ENCODE measurements around the gene CERS6. TPM values are rescaled to one million over a fixed set of nuclear protein-coding genes. Genes with fewer than 3 reads are reported as not detected.

CERS6 gene
- polyA plus RNA-seq, 3 donors: 5.3 to 13.2 (median 8.3) TPM

DNA sequence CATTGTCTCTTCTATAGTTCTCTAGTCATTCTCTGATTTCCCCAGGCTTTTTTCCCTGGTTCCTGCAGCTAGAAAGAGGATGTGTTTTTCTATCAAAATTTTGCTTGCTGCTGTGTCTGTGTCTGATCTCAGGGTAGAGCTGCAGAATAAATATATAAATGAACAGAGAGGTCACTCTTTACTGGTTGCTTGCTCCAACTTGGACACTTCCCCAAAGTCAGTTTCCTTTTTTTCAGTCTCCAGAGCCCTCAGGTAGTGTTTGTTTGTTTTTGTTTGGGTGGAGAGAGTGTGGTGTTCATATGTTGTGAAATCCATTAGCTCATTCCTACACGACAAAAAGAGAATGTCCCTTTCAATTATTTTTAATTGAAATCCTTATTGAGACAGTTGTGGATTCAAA lies 85.8 kb downstream of the CERS6 start:
- no peak overlapping the region for H3K27ac ChIP-seq (ENCODE audit: low read depth, low read length)
- 28 to 46% (median 30%) methylated on average over 1 of the region's 1 CpG for WGBS, 3 donors

DNA sequence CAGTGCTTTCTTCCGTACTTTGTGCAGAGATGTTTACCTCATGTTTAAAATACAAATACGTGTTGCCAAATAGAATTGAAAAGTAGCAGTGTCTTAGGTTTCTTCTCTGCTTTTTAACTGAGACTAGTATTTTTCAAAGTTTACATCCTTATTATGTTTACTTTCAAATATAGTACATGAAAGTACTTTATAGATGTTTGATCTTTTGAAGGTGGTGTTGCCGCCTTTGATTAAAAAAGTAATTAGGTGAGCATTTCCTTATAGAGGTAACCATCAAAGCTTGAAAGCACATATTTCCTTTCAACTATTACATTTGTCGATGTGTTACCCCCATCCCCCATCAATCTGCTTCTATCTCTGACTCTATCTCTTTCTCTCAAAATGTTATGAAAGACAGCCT lies 87.0 kb downstream of the CERS6 start:
- 68 to 91% (median 84%) methylated on average over 4 of the region's 4 CpGs for WGBS, 3 donors

DNA sequence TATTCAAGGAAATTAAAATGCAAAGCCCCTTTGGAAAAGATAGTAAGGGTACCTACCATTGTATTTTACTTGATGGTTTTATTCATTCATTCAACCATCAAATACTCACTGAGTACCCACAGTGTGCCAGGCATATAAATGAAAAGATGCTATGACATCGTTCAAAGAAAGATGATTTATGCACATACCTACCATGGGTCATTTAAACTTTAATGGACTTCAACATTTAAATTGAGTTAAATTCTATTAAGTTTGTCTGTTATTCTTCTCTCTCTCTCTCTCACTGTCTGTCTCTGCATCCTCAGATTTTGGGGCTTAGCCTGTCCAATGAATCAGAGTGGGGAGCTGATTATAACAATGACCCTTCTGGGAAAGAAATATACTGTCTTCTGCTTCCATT lies 87.9 kb downstream of the CERS6 start:
- WGBS, 3 donors: 94 to 100% (median 94%) methylated on average over 1 of the region's 1 CpG
- no peak overlapping the region for H3K27ac ChIP-seq (ENCODE audit: low read depth, low read length)

More for the DNA sequence above, 87.0 kb downstream of the CERS6 start:
- H3K27ac ChIP-seq (ENCODE audit: low read depth, low read length): no peak overlapping the region

DNA sequence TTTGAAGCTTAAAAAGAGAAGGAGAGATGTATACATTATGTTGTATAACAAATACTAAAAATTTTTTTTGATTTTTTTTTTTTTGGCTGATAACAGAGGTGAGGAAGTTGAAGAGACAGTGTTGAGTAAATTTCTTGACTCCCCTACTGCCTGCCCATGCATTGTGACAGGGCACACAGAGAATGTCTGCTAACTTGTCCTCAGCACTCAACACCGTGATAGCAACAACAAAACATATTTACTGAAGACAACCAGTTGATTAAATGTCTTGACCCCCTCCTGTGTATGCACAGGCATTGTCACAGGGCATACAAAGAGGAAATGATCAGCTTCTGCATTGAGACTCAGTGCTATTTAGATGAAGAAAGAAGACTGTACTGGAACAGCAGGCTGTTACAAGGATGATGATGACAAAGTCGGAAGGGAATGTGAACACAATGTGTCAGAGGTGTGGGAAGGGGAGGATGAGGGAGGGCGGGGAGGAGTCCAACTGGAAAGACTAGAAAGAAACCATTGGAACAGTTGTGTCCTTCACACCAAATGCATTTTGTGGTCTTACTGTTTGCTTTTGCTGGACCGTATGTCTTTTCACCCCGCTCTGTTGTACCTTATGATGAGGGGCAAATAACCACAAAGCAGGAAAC lies 89.5 kb downstream of the CERS6 start:
- no peak overlapping the region for H3K27ac ChIP-seq (ENCODE audit: low read depth, low read length)
- WGBS, 3 donors: 61 to 78% (median 63%) methylated on average over 5 of the region's 5 CpGs

DNA sequence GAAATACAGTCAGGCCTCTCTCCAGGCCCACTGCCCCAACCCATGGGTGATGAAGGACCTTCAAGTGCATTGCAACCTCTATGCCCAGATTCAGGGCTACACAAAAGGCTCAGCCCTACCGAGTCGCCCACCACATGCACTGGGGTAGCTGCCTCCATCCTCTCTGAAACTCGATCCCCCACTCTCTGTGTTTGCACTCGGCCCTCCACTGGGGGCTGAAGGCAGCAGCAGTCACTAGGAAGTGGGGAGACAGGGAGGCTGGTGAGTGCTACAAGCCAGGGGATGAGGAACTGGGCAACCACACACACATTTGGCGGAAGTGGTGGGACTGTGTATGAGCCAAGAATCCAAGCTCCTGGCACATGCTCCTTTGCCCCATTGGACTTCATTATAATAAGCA lies 94.6 kb downstream of the CERS6 start:
- 54 to 87% (median 74%) methylated on average over 5 of the region's 5 CpGs for WGBS, 3 donors
- H3K27ac ChIP-seq (ENCODE audit: low read depth, low read length): no peak overlapping the region

DNA sequence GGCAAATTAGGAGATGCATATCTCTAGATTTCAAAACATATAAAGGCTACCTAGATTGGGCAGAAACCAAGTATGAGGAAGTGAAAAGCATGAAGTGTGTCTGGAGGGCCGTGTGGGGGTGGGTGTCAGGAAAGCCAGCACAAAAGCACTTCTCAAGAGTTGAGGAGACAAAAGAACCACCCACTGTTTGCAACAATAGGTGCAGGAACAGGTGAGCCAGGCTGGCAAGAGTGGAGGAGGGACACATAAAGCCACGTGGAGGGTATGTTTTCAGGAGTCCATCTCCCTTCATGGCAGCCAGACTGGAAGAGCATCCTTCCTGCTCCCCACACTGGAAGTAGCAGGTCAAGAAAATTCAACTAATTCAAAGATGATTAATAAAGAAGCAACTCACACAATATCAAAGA lies 96.4 kb downstream of the CERS6 start:
- no peak overlapping the region for H3K27ac ChIP-seq (ENCODE audit: low read depth, low read length)
- WGBS, 3 donors: 58 to 72% (median 66%) methylated on average over 2 of the region's 2 CpGs

DNA sequence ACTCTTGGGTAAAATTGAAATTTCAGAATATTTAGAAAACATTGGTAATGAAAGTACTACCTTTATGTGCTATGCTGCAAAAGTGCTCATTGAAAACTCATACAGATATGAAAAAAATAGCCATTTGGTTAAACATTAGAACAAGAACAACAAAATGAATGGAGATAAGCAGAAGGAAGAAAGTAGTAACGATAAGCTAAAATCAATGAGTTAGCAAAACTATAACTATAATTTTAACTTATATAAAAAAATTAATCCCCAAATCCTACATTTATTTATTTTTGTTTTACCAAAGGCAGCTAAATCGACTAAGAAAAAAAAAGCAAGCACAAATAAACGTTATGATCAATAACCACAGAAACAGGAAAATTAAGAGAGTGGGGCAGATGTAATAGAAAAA lies 99.2 kb downstream of the CERS6 start:
- 28 to 92% (median 85%) methylated on average over 3 of the region's 3 CpGs for WGBS, 3 donors

DNA sequence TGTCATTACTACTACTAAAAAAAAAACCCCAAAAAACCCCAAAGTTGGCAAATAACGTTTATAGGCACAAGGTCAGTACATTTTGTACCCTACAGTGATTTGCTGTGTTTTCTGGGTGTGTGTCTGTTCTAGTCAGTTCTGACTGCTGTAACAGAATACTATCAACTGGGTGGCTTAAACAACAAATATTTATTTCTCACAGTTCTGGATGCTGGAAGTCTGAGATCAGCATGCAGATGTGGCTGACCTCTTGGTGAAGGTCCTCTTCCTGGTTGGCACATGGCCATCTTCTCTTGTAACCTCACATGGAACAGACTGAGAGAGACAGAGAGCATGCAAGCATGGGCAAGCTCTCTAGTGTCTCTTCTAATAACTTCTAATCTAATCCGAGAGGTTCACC lies 103.1 kb downstream of the CERS6 start:
- WGBS, 3 donors: 63 to 81% (median 81%) methylated on average over 2 of the region's 2 CpGs
- H3K27ac ChIP-seq (ENCODE audit: low read depth, low read length): no peak overlapping the region

More for the DNA sequence above, 99.2 kb downstream of the CERS6 start:
- H3K27ac ChIP-seq (ENCODE audit: low read depth, low read length): no peak overlapping the region

DNA sequence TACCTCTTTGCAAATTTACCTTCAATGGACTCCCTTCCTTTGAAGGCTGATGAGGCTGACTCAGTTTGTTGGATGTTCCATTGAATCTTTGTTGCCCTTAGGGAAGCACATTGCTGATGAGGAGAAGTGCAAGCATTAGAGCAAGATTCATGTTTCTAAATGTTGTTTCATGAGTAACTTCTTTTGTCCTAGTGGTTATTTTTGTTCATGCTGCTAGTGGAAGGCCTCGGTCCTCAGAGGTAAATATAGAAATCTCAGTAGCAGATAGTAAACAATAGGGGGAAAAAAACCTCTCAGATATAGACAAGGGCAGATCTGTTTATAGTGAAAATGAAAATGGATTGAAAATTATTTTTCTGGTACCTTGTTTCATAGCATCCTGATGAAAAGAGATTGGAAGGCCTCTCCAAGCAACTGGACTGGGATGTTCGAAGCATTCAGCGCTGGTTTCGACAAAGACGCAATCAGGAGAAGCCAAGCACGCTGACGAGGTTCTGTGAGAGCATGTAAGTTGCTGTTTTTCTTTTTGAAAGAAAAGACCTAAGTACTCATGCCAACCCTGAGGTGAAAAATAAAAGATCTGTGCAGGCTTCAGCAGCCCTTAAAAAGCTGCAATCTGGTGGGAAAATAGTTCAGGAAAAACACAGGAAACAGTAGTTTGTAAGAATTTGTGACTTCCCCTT lies 104.9 kb downstream of the CERS6 start:
- no peak overlapping the region for H3K27ac ChIP-seq (ENCODE audit: low read depth, low read length)
- 87 to 92% (median 91%) methylated on average over 7 of the region's 7 CpGs for WGBS, 3 donors

DNA sequence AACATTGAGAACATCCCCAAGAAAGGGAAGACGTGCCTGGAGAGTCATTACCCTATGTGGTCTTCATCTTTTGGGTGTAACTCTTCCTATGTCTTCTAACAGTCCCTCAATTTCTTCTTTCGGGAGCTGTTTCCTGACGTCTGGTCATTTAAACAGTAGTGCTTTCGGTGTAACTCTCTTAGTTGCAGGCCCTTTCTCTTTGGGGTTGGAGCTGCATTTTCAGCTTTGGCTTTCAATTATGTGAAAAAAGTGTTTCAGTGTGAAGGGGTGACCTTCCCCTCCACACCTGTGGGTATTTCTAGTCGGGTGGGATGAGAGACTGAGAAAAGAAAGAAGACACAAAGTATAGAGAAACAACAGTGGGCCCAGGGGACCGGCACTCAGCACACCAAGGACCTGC lies 105.9 kb downstream of the CERS6 start:
- H3K27ac ChIP-seq (ENCODE audit: low read depth, low read length): no peak overlapping the region
- 82 to 97% (median 95%) methylated on average over 6 of the region's 6 CpGs for WGBS, 3 donors

DNA sequence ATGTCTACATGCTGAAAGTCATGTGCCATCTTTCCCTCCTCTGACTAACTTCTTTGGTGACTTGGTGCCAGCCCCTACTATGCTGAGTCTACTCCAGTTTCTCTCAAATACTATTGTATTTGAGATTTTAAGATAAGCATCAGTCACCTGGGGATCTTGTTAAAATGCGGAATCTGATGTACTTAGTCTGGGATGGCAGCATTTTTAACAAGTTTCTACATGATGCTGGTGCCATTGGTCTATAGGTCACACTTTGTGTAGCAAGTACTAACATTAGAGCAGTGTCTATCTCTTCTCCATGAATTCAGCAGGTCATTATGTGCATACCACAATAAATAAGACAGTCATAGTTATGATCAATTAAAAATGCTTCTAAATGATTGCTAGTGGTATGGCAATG lies 106.9 kb downstream of the CERS6 start:
- WGBS, 3 donors: 96 to 100% (median 96%) methylated on average over 1 of the region's 1 CpG

DNA sequence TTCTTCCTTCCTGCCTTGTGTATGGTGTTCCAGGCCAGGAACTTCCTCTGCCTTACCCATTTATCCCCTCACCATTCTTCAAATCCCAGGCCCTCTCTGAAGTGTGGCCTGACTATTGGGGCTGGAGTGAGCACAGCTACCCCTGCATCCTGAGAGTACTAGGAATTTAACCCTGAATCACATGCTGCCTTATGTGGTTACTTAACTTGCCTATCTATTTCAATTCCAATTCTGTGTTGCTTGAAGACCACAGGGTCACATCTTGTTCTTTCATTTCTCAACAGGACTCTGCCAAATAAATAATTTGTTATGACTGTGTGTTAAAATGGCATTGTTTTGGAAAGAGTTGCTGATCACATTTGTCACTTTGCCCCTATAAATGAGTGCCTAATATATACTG lies 108.6 kb downstream of the CERS6 start:
- H3K27ac ChIP-seq (ENCODE audit: low read depth, low read length): no peak overlapping the region

More for the DNA sequence above, 106.9 kb downstream of the CERS6 start:
- H3K27ac ChIP-seq (ENCODE audit: low read depth, low read length): no peak overlapping the region

DNA sequence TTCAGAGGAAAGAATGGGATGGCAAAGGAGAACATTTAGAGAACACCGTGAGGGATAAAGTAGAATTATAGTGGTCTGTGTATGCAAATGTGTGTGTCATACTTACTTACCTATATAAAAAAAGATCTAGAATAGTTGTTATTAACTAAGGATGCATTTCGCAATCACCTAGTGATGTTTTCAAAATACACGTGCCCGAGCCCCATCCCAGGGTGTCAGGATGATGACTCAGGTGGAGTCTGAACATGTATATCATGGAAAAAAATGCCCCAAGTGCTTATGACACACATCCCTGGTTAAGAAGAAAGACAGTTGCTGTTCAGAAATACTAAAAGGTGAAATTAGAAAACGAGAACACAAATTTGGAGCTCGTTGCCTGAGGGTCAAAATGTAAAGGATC lies 109.0 kb downstream of the CERS6 start:
- H3K27ac ChIP-seq (ENCODE audit: low read depth, low read length): no peak overlapping the region
- WGBS, 3 donors: 79 to 87% (median 83%) methylated on average over 6 of the region's 6 CpGs

DNA sequence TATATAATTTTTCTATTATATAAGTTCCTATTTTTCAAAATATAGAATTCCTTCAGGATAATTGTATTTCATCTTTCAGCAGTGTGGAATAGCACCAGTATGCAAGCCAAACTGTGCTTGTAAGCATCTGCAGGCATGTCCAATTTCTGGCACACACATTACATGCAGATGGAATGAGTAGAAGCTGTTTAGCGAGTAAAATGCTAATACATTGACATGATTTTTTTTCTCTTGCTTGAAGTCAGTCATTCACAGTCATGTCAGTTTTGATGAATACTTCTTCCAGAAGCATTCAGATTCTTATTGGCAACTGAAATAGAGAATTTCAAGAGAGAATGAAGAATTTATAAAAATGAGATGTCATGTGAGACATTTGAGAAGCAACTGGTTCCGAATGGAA lies 109.4 kb downstream of the CERS6 start:
- no peak overlapping the region for H3K27ac ChIP-seq (ENCODE audit: low read depth, low read length)
- WGBS, 3 donors: 96 to 97% (median 96%) methylated on average over 2 of the region's 2 CpGs

DNA sequence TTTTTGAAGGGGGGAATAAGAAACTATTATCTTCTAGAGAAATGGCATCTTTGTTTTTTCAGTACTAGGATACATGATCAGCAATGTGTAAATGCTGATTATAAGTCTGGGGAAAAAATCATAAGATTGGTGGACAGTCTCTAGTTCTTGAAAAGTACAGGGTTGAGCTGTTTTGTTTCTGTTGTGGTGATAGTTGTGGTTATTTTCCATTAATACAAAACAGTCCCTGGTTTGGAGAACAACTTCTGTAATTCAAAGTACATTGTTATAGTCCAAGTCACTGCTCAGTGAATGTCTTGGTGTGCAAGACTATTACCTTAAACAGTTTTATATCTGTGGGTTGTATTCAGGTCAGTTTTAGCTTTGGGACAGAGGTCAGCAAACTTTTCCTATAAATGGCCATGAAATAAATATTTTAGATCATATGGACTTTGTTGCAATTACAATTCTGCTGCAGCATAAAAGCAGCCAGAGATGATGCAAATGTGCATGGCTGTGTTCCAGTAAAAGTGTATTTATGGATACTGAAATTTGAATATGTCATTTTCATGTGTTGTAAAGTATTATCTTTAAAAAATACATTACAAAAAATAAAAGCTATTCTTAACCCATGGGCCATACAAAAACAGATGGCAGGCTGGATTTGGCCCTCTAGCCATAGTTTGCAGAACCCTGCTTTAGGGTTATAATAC lies 111.0 kb downstream of the CERS6 start:
- no peak overlapping the region for H3K27ac ChIP-seq (ENCODE audit: low read depth, low read length)

DNA sequence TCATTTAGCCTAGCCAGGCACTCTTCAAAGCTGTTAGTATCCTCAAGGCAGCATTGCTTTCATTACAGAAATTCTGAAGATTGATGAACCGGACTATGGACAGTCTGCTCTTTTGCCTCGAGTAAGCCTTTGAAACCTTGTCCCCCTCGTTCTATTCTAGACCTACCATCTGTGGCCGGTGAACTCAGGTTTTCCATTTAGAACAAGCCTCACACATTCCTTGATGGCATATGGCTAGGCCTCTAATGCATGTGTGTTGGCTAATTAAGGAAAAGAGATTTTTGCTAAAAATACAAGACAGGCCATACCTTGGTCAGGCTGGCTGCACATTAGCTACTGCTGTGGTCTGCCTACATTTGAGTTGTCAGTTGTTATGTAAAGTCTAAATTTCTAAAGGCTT lies 111.8 kb downstream of the CERS6 start:
- 96 to 98% (median 96%) methylated on average over 4 of the region's 4 CpGs for WGBS, 3 donors
- no peak overlapping the region for H3K27ac ChIP-seq (ENCODE audit: low read depth, low read length)

DNA sequence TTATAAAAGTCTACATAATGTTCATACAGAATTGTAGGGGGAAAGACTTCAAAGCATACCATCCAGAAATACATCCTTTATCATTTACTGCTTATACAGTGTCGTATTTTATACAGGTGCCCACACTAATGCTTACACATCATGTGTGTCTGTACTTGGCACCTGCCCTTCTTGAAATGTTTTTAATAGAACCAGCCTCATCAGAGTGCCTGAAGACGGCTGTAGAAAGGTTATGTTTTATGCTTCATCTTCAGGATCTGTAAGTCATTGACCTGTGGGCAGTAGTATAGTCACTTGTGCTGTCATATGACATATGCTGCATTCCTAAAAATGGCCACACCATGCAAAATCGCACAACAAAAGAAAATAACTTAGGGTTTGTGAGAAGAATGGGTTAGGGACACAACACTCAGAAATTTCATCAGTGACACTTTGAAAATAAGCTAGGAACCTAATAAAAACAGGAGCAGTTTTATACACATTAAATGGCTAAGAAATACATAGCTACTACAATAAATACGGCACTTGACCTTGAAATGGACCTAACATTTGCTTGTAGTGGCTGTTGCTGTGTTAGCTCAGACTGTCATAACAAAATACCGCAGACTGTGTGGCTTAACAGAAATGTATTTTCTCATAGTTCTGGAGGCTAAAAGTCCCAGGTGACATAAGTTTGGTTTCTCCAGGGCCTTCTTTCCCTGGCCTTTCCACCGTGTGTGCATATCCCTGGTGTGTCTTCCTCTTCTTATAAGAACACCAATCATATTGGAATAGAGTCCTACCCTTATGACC lies 112.6 kb downstream of the CERS6 start:
- WGBS, 3 donors: 62 to 86% (median 79%) methylated on average over 6 of the region's 6 CpGs
- no peak overlapping the region for H3K27ac ChIP-seq (ENCODE audit: low read depth, low read length)

DNA sequence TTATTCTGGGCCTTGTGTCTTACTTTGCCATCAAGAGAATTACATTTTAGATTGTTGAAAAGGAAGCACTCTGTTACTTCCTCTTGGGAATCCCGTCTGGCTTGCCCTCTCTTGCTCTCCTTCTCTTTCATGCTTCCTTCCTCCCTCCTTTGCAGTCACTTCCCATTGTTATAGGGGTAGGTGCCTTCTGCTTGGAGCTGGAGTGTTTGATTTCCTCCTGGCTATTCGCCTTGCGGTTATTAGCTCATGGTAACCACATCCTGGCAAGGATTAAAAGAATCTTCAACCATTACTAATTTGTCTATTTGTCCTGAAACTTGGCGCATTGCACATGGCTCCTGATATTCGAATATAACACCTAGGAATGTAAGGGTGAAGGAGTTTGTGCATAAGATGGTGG lies 115.0 kb downstream of the CERS6 start:
- WGBS, 3 donors: 47 to 88% (median 49%) methylated on average over 5 of the region's 5 CpGs
- no peak overlapping the region for H3K27ac ChIP-seq (ENCODE audit: low read depth, low read length)

Measured in adipose tissue (tissue), 3 donors.